HG02943 (cell line): Measurements from ENCODE around the gene TJP2.
A peak's percentile ranks its signal among the peaks of the same experiment; 100 is the strongest.

Source experiments
- ATAC-seq: cut with Tn5 transposase; IDR thresholded peaks from one replicate; pipeline ENCODE4 v1.9.1; 2021; ENCODE audit warnings: mild to moderate bottlenecking, low read depth, moderate library complexity; ENCODE audit not compliant: unreplicated experiment

Gene TJP2

DNA sequence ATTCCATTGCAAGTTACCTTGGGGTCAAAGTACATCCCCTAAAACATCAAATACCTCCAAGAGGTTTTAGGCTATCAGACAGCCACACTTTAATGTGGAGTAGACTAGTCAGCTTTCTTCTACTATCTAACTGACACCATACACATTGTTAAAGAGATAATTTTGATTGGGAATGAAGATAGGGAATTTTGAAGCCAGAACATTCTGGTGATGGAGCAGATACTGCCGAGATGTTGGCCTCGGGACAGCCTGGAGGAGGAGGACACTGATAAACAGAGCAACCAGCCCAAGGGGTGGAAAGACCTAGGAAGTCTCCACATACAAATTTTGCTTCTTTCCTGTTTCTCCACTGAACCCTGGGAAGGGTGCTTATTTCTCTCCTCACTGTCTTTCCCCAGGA lies 14.9 kb downstream of the TJP2 start:
- ATAC-seq, result no peak

DNA sequence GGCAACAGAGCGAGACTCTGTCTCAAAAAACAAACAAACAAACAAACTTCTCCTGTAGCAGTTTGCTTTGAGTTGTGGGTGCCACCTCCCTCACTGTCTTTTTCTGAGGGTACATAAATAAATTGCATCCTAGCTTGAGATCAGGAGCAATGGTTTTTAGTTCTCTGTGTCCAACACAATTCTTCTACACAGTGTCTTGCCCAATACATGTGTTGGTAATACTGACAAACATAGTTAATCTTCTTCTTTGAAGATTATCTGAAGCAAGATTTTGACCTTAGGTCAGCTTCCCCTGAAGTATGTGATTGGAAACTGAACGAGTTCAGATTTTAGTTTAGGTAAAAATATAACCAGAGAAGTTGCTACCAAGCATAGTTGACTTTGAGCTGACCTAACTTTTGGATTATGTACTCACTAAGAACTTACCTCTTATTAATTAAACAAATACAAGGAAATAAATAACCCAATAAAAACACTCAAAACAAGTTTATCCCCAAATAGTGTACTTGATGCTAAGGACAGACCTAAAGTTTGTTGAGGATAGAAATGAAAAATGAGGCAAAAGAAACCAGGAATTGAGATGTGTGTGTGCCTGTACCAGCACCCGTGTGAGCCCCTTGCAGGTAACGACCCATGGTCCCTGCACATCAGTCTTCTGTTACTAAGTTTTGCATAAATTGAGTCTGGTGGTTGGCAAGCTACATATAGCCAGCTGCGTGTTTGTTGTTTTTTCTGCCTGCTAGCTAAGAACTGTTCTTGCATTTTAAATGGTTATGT lies 16.2 kb downstream of the TJP2 start:
- peak; percentile 66 for ATAC-seq

DNA sequence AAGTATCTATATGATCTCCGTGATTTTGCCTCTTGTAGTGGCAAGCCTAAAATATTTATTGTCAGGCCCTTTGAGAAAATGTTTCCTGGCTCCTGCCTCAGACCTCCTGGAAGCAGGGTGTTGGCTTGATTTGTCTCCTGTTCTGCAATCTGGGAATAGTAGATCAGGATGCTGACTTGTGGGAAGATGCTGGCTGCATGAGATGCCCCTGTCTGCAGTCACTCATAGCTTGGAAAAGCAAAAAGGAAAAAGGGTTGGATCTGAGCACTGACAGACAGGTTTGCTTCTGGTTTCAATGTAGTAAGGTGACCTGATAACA lies 16.7 kb downstream of the TJP2 start:
- ATAC-seq, result no peak

DNA sequence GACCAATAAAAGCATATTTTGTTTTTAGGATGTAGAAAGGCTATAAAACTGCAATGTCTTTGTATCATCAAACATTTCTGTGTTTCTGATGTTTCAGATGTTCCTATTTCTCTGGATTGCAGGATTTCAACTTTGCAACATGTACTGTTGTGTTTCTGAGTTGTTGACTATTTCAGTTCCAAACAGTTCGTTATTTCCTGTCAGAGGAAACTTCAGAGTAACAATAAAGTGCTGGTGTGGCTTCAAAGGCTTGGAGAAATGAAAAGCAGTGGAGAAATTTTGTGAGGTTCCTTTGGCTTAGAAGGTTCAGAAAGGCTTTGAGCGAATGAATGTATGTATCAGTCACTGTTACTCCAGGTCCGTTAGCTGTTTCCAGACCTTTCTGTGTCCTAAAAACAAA lies 17.2 kb downstream of the TJP2 start:
- no peak for ATAC-seq

DNA sequence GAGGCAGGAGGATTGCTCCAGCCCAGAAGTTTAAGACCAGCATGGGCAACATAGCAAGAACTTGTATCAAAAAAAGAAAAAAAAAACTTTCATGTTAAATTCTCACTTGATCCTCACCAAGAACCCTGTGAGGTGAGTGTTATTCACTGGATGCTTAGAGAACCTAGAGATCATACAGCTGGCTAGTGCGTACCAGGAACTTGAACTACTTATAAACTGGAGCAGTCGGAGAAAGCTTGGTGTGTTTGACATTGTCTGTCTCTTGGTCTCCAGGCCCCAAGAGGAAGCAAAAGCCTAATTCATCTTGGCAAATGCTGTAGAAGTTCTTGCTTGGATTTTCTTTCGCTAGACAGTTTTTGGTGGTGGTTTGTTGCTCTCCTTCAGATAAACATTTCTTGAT lies 18.1 kb downstream of the TJP2 start:
- ATAC-seq, result no peak

DNA sequence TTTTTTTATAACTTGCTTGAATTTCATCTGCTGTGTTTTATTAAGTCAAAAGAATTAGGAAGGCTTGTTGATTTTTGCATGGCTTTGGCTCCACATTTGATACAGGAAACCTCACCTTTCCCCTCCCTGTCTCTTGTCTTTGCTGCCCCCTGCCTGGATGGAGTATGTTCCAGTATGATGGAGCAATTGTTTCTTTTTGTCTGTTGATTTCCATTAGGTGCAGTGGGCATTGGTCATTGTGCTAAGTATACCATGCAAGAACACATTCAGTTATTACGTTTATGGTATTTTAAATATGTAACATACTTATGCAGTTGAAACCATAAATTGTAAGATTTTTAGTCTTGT lies 19.6 kb downstream of the TJP2 start:
- ATAC-seq, result no peak

DNA sequence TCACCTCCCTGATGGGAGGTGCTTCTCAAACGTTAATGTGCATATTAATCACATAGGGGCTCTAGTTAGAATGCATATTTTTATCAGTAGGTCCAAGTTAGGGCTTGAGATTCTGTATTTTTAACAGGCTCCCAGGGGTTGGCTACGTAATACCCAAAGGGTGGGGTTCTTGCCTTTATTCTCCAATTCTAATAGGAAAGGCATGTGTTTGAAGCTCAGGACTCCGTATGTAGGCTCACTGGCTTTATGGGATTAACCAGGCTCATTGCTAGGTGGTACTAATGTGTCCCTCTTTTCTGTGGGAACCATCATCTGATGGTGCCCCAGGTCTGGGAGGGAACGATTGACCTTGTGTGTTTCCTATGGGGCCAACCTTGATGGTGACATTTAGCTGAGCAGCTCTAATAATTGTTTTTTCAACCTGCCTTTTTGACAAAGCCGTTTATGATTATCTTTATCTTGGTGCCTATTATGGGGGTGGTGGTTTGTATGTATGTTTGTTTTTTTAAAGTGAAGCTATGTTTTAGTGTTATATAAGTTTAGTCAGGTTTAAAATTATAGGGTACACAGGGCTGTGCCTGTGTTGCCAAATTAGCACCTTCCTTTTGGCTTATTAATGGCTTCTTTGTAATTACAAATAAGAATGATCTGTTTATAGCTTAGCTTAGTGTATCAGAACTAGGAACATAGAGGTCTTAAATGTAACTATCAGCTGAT lies 20.8 kb downstream of the TJP2 start:
- ATAC-seq, result no peak

DNA sequence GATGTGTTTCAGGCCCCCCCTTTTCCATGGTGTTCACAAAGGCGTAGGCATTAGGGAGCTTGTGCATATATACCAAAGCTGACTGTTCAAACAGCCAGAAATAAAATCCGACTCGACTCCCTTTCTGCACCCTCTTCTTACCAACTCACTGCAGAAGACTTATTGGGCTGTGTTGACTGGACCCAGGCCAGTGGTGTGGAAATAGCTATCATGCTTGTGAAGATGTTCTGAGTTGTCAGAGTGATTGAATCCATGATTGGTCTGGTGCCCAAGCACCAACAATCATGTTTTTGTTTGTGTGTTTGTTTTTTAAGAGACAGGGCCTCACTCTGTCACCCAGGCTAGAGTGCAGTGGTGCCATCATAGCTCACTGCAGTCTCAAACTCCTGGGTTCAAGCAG lies 21.6 kb downstream of the TJP2 start:
- ATAC-seq, result no peak

DNA sequence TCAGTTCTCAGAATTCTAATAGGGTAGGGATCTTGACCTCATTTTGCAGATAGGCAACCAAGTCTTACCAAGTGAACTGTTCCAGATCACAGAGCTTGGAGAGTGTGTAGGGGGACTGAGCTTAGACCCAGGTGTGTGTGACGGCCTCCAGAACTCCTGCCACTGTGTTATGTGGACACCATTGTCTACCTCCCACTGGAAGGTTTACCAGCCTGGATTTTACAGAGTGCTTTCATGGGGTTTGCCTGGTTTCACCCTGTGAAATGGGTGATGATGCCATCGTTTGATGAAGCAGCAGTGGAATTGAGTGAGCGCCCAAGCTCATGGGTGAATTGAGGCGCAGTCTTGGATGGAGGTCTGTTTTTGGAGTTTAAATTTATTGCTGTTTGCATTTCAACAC lies 23.6 kb downstream of the TJP2 start:
- ATAC-seq, result no peak

DNA sequence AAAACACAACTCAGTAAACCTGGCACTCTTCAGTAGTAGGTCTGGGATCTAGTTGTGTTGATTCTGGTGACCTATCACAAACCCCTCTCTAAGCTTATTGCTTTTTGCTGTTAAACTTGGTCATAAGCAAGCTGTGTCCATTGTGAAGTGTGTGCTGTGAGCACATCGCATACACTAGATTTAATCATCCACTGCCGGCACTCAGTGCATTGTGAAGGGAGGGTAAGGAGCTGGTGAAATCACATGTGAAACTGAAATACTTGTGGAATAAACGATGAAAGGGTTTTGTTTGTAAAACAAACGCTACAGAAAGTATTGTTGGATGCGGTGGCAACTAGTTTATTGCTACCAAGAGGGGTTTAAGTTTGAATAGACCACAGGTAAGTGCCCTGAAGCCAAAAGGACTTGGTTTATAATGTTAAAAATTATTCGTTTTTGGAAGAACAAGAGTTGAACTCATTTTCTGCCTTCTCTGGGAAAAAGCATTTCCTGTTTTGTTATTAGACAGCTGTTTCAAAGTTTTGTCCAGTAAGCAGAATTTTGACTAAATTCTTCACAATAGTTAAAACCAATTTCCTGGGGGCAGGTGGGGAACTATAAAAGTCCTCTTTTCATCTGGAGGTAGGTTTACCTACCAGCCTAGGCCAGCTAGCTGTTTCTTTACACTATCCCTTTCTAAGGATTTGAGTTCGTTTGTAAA lies 24.6 kb downstream of the TJP2 start:
- no peak for ATAC-seq

DNA sequence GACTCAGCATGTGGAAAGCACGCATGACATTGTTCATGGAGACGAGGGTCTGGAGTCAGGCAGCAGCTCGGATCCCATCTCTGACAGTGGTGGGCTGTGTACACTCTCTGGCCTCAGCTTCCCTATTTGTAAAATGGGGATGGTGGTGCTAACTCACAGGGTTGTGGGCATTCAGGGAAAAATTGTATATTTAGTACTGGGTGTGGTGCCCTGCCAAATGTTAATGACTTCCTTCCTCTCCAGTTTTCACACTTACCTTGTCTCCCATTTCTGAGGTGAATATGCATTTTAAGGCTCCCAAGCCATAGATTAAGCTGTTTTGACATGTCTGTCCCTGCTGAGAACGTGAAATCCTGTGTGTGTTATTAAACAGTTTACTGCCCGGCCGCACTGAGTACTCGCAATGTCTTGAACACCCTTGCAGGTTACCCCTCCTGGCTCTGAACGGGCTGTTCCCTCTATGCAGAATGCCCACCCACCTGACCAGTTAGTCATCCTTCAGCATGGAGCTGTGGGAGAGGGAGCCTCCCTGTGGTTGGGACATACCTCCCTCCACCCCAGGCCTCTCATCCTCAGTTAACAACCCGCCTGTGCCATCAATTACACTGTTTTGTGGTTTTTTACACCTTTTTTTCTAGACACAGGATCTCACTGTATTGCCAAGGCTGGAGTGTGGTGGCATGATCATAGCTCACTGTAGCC lies 25.8 kb downstream of the TJP2 start:
- ATAC-seq, result no peak

DNA sequence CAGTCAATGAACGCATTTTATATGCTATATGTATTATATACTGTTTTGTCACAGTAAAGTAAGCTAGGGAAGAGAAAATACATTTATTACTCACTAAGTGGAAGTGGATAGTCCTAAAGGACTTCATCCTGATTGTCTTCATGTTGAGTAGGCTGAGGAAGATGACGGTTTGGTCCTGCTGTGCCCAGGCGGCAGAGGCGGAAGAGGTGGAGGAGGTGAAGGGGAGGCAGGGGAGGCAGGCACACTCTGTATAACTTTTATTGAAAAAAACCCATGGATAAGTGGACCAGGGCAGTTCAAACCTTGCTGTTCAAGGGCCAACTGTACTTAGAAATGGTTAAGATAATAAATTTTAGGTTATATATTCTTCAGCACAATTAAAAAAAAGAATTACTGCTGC lies 28.5 kb downstream of the TJP2 start:
- ATAC-seq, result no peak

DNA sequence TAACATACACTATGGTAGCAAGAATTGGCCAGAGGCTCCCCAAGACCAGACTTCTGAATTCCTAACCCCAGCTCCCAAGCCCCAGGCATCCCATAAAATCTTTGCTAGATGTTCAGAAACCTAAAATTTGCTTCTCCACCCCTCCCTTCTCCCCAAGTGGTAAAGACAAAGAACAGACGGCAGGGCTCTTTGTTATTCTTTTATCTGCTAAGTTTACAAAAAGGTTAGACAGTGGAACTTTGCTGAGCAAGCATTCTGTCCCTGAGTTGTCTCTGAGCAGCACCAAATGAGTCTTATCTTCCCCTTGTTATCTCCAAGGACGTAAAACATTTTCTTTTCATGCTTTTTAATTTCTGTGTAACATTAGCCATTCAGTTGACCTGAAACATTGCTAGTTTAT lies 30.2 kb downstream of the TJP2 start:
- no peak for ATAC-seq

DNA sequence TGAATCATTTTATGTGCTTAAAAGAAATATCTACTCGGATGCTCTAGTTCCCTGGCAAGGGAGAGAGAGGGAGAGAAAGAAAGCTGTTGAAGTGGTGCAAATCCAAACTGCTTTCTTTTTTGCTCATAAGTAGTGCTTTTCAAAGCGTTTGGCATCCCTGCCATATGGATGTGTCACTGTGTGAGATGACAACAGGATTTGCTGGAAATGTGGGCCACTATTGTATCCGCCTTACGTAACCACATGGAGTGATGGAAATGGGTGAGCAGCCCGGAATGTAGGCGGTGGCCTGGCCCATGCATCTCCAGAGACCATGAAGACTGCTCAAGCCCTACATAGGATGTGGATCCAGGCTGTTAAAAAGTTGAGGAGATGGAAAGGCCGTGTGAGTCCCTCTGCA lies 30.8 kb downstream of the TJP2 start:
- no peak for ATAC-seq

DNA sequence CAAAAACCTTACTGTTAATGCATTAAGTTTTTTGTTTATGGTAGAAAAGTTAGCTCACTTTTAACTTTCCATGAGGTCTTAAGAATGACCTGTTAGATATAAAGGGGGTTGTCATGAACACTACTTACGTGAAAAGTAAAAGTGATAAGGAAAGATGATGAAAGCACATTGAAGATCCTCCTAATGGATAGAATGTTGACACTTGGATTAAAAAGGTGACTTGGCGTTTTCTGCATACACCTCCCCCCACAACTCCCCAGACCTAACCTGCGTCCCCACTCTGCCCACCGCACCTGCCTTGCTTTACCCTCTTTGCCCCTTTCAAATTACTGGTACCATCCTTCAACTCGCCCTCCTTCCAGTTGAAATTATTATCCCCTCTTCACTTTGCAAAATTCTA lies 32.0 kb downstream of the TJP2 start:
- ATAC-seq, result no peak

DNA sequence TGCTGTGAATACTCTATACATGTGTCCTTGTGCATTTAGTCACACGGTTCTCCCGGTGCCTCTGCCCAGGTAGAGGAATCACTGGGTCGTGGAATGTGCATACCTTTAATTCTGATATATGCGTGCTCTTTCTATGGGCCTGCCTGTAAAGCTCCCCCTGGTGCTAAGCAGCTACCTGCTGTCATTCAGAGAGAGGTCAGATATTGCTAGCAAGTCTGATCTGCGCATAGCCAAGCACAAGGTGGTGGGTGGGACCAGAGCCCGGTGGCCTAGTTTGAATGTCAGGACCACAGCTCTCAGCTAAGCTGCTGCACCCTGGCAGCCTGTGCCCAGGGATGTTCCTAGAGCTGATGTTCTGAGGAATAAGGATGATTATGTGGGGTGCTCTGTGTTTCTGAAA lies 33.4 kb downstream of the TJP2 start:
- ATAC-seq, result no peak

DNA sequence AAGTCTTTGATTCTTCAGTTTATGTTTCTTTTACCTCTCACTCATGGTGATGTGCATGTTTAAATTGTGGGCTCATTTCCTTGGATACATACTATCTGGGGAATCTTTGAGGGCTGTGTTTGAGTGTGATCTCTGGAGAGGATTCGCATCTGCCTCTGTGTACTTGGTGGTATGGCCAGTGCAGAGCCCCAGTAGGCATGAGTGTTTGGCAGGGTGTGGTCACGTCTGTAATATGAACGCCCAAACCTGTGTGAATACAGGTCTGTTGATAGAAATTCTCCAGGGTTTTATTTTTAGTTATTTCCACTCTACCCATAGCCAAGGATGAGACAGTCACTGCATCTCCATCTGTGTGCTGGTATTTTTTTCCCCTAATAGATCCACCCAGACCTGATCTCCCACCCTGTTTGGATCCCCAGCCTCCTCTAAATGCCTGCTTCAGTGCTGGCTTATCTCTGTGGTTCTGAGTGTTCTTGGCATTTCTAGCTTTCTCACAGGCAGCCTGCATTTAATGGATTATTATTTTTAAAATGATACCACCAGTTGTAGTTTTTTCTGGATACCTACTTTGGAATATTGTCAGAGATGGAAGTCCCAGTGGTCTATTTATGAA lies 37.5 kb downstream of the TJP2 start:
- no peak for ATAC-seq

DNA sequence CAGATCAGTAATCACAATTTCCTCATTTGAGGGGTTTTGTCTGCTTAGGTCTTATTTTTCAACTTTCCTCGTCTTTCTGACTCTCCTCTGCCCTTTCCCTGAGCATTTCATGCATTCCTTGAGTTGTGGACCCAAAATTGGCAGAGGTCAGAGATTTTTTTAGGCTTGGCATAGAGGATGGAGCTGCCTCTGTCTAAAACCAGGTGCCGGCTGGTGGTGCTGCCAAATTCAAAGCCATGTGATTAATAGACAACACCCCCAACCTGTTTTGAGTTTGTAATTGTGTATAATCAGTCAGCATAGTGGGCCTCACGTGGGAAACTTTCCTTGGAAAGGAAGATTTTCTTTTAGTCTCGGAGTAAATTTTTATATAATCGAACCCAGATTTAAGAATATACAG lies 39.6 kb downstream of the TJP2 start:
- no peak for ATAC-seq

DNA sequence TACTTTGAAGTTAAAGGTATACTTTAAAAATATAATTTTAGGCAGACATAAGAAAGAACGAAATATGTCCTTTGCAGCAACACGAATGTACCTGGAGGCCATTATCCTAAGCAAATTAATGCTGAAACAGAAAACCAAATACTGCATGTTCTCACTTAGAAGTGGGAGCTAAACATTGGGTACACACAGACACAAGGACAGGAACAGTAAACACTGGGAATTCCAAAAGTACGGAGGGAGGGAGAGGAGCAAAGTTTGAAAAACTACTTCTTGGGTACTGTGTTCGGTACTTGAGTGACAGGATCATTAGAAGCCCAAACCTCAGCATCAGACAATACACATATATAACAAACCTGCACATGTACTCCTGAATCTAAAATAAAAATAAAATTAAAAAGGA lies 40.9 kb downstream of the TJP2 start:
- no peak for ATAC-seq

DNA sequence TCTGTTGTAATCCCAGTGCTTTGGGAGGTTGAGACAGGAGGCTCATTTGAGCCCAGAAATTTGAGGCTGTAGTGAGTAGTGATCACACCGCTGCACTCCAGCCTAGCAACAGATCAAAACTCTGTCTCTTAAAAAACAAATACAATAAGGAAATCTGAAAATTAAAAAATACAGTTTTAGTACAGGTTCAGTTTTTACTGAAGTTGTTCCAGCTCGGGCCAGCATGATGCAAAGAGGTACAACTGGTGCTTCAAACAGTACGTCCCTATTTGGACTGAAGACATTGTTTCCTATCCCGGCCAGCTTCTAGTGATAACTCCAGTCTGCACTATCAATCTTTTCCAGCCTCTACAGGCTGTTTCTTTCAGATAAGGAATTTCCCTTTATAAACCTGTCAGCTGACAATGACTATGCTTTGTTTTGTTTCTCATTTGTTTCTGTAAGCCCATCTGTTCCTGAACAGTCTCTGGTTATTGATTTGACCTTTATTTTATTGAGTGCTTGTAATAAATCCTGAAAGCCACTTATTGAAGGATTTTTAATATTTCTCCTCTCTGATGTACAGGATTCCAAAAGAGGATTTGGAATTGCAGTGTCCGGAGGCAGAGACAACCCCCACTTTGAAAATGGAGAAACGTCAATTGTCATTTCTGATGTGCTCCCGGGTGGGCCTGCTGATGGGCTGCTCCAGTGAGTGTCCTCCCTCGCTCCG lies 41.9 kb downstream of the TJP2 start:
- ATAC-seq, result no peak
